Liver (tissue), 9 donors: ENCODE data around the gene NRAS. TPM values are rescaled to one million over a fixed set of nuclear protein-coding genes. Genes with fewer than 3 reads are reported as not detected.

Source experiments
- DNase-seq: peaks from one replicate; pipeline ENCODE4 v3.0.0-alpha.2; 2017; ENCODE audit warnings: low spot score
- H3K27ac ChIP-seq, 2 donors: one replicate each; pipeline ENCODE4 v1.7.0; 2013; ENCODE audit warnings: inconsistent platforms in 2 of 2, low read length in 2 of 2, control low read depth in 1 of 2, low read depth in 1 of 2, mild to moderate bottlenecking in 1 of 2
- H3K27me3 ChIP-seq, 4 donors: one replicate each; pipeline versions ENCODE4 v1.6.1 to v1.7.0; 2013; ENCODE audit warnings: low read length in 3 of 4, inconsistent platforms in 1 of 4, mild to moderate bottlenecking in 1 of 4, moderate library complexity in 1 of 4; ENCODE audit not compliant: control insufficient read depth in 4 of 4, insufficient read depth in 4 of 4
- H3K36me3 ChIP-seq, 4 donors: one replicate each; pipeline versions ENCODE4 v1.6.1 to v1.7.0; 2013; ENCODE audit warnings: low read length in 3 of 4, mild to moderate bottlenecking in 3 of 4, low read depth in 1 of 4, moderate library complexity in 1 of 4; ENCODE audit not compliant: control insufficient read depth in 4 of 4, insufficient read depth in 3 of 4
- H3K4me1 ChIP-seq, 4 donors: one replicate each; pipeline versions ENCODE4 v1.6.1 to v1.7.0; 2013; ENCODE audit warnings: low read length in 3 of 4, mild to moderate bottlenecking in 3 of 4, moderate library complexity in 1 of 4; ENCODE audit not compliant: control insufficient read depth in 4 of 4, insufficient read depth in 4 of 4
- H3K4me3 ChIP-seq, 3 donors: one replicate each; pipeline versions ENCODE4 v1.6.1 to v1.7.0; 2013; ENCODE audit warnings: low read length in 3 of 3, control low read depth in 1 of 3, low read depth in 1 of 3, mild to moderate bottlenecking in 1 of 3
- H3K9ac ChIP-seq, 2 donors: one replicate each; pipeline ENCODE4 v1.7.0; 2013; ENCODE audit warnings: low read length in 2 of 2, mild to moderate bottlenecking in 2 of 2, moderate library complexity in 2 of 2, control low read depth in 1 of 2, low read depth in 1 of 2
- H3K9me3 ChIP-seq, 4 donors: one replicate each; pipeline versions ENCODE4 v1.6.1 to v1.7.0; 2013; ENCODE audit warnings: low read length in 3 of 4; ENCODE audit not compliant: control insufficient read depth in 4 of 4
- ATF3 ChIP-seq: IDR thresholded peaks from 2 replicates; pipeline ENCODE4 v1.6.1; 2016; ENCODE audit warnings: antibody characterized with exemption
- CTCF ChIP-seq: fragments of 150-350 bp; IDR thresholded peaks from 2 replicates; pipeline ENCODE4 v1.5.1; 2017; ENCODE audit warnings: improper control_type of control experiment, low read depth, low read length; ENCODE audit not compliant: missing input control
- FOXA1 ChIP-seq: IDR thresholded peaks from 2 replicates; pipeline ENCODE4 v1.6.1; 2016; ENCODE audit warnings: antibody characterized with exemption
- FOXA2 ChIP-seq: IDR thresholded peaks from 2 replicates; pipeline ENCODE4 v1.6.1; 2016; ENCODE audit warnings: antibody characterized with exemption
- GABPA ChIP-seq, 2 donors: IDR thresholded peaks in 1 of 2; conservative IDR thresholded peaks in 1 of 2; 2 replicates each; pipeline ENCODE4 v1.6.1; 2016; ENCODE audit warnings: antibody characterized with exemption in 2 of 2, mild to moderate bottlenecking in 1 of 2, moderate library complexity in 1 of 2
- HNF4G ChIP-seq: IDR thresholded peaks from 2 replicates; pipeline ENCODE4 v1.6.1; 2016; ENCODE audit warnings: antibody characterized with exemption
- JUND ChIP-seq, 2 donors: IDR thresholded peaks; 2 replicates each; pipeline ENCODE4 v1.6.1; 2016; ENCODE audit warnings: antibody characterized with exemption in 2 of 2
- MAX ChIP-seq: IDR thresholded peaks from 2 replicates; pipeline ENCODE4 v1.6.1; 2016; ENCODE audit warnings: antibody characterized with exemption
- RAD21 ChIP-seq, 2 donors: IDR thresholded peaks; 2 replicates each; pipeline ENCODE4 v1.6.1; 2016; ENCODE audit warnings: antibody characterized with exemption in 2 of 2, mild to moderate bottlenecking in 2 of 2
- REST ChIP-seq: IDR thresholded peaks from 2 replicates; pipeline ENCODE4 v1.6.1; 2016; ENCODE audit warnings: antibody characterized with exemption, mild to moderate bottlenecking
- RXRA ChIP-seq, 2 donors: IDR thresholded peaks; 2 replicates each; pipeline ENCODE4 v1.6.1; 2017 to 2018; ENCODE audit warnings: antibody characterized with exemption in 2 of 2, mild to moderate bottlenecking in 1 of 2
- SP1 ChIP-seq: IDR thresholded peaks from 2 replicates; pipeline ENCODE4 v1.6.1; 2018; ENCODE audit warnings: antibody characterized with exemption, mild to moderate bottlenecking
- TAF1 ChIP-seq: conservative IDR thresholded peaks from 2 replicates; pipeline ENCODE4 v1.6.1; 2016; ENCODE audit warnings: antibody characterized with exemption, mild to moderate bottlenecking
- YY1 ChIP-seq: IDR thresholded peaks from 2 replicates; pipeline ENCODE4 v1.6.1; 2016; ENCODE audit warnings: antibody characterized with exemption, mild to moderate bottlenecking
- ZBTB33 ChIP-seq: IDR thresholded peaks from 2 replicates; pipeline ENCODE4 v1.6.1; 2016; ENCODE audit warnings: antibody characterized with exemption
- WGBS: extraction: QIAGEN DNeasy Blood & Tissue Kit; methylation state at CpG from one replicate; pipeline ENCODE4 v1.1.7; 2013; 5-methylcytosine and 5-hydroxymethylcytosine counted together
- polyA plus RNA-seq, 2 donors: library from polyadenylated mRNA; stranded (reverse) in 1 of 2; unstranded in 1 of 2; fragments of 200-250 nt in 1 of 2; fragments of >200 nt in 1 of 2; fragmentation: Nextera tagmentation in 1 of 2; extraction: Ambion mirVana in 1 of 2; gene quantifications; one replicate each; pipeline versions ENCODE4 v1.2.1 to v1.2.3, GENCODE V29; 2013 to 2015
- total RNA-seq, 2 donors: library from RNA; depleted of rRNA; stranded (reverse); fragments of >200 nt; gene quantifications; one replicate each; pipeline ENCODE4 v1.2.3, GENCODE V29; 2014
- donor health status: healthy.
- donor health status: healthy.
- donor health status: healthy.
- donor health status: healthy.
- donor health status: healthy.

Gene NRAS
- total and polyA plus RNA-seq, 4 donors: 6.7 to 36.0 (median 13.4) TPM

GRCh38 chr1:114753143-114753542, 36.6 kb upstream of the NRAS start:
- DNase-seq: no peak
- Histone ChIP-seq H3K4me1 (peaks cover 7 to 64% (median 59%) of the 10 kb centered on the region in 4 donors), H3K27me3 (no peaks in the 10 kb centered on the region), H3K9me3 (no peaks in the 10 kb centered on the region), H3K36me3 (peaks cover 0 to 14% (median 9%) of the 10 kb centered on the region in 4 donors), H3K4me3 (no peak overlapping the region), H3K27ac (no peak overlapping the region), H3K9ac (no peak overlapping the region)
- 76% methylated on average over 4 of the region's 4 CpGs for WGBS
- TF ChIP-seq ZBTB33 (no peak), FOXA2 (no peak), GABPA (IDR thresholded peaks at IDR 0.05 in 1 of 2, conservative IDR thresholded peaks at IDR 0.05 in 1 of 2) (no peak), SP1 (no peak), REST (no peak), RXRA (IDR thresholded peaks at IDR 0.05) (no peak), TAF1 (no peak), JUND (IDR thresholded peaks at IDR 0.05) (no peak), RAD21 (IDR thresholded peaks at IDR 0.05) (no peak), HNF4G (no peak), YY1 (no peak), CTCF (no peak)

- H3K27me3 ChIP-seq: no peaks in the 10 kb centered on the region
- H3K4me1 ChIP-seq: peaks cover 7 to 55% (median 48%) of the 10 kb centered on the region in 4 donors
- DNase-seq: no peak
- no peak overlapping the region for H3K27ac ChIP-seq
- WGBS: 73% methylated on average over 5 of the region's 5 CpGs
- H3K9ac ChIP-seq: no peak overlapping the region
- H3K36me3 ChIP-seq: peaks cover 0 to 15% (median 10%) of the 10 kb centered on the region in 4 donors
- H3K9me3 ChIP-seq: no peaks in the 10 kb centered on the region
- no peak overlapping the region for H3K4me3 ChIP-seq
- no peak for TF ChIP-seq FOXA1
- no peak for TF ChIP-seq CTCF
- TF ChIP-seq ATF3: no peak
- no peak for TF ChIP-seq SP1
- TF ChIP-seq YY1: no peak
- no peak for TF ChIP-seq REST
- TF ChIP-seq RXRA (IDR thresholded peaks at IDR 0.05): no peak
- TF ChIP-seq HNF4G: no peak
- no peak for TF ChIP-seq JUND (IDR thresholded peaks at IDR 0.05)
- TF ChIP-seq MAX: no peak
- no peak for TF ChIP-seq ZBTB33
These were observed 34.2 kb upstream of the NRAS start for GRCh38 chr1:114750780-114751179.
